ACC112 (cell line): ENCODE data around the gene RSBN1.

ENCODE experiments used
- H2AFZ ChIP-seq: fragments of 200-600 bp; sonication (generic); one replicate; pipeline ENCODE4 v1.6.0; 2017; ENCODE audit warnings: antibody characterized with exemption, low read length; ENCODE audit not compliant: unreplicated experiment
- H3K27ac ChIP-seq: fragments of 200-600 bp; sonication (generic); 2 replicates; pipeline ENCODE4 v1.5.1; 2014; ENCODE audit warnings: low read depth, mild to moderate bottlenecking, antibody characterized with exemption, low read length, moderate library complexity
- H3K27me3 ChIP-seq: fragments of 200-600 bp; sonication (generic); 2 replicates; pipeline ENCODE4 v1.6.1; 2014; ENCODE audit warnings: mild to moderate bottlenecking, antibody characterized with exemption, low read length, moderate library complexity, mixed read lengths; ENCODE audit not compliant: insufficient read depth
- H3K36me3 ChIP-seq: fragments of 200-600 bp; sonication (generic); 2 replicates; pipeline ENCODE4 v1.6.1; 2016; ENCODE audit warnings: mild to moderate bottlenecking, antibody characterized with exemption, low read length, moderate library complexity, mixed read lengths; ENCODE audit not compliant: insufficient read depth
- H3K4me1 ChIP-seq: fragments of 200-600 bp; sonication (generic); one replicate; pipeline ENCODE4 v1.6.1; 2016; ENCODE audit warnings: low read length, mixed read lengths; ENCODE audit not compliant: insufficient read depth, unreplicated experiment, control insufficient read depth
- H3K4me3 ChIP-seq: fragments of 200-600 bp; sonication (generic); 2 replicates; pipeline ENCODE4 v1.5.1; 2014; ENCODE audit warnings: mild to moderate bottlenecking, low read depth, low read length
- H3K79me2 ChIP-seq: fragments of 200-600 bp; sonication (generic); one replicate; pipeline ENCODE4 v1.6.0; 2016; ENCODE audit warnings: low read length; ENCODE audit not compliant: control insufficient read depth, unreplicated experiment, insufficient read depth

Gene RSBN1

GRCh38 chr1:113811888-113812660 is at the start of gene RSBN1:
TSS of gene RSBN1 (minus strand) at chr1:113812476. CDS start at chr1:113812412, 64 bp downstream.
- Histone ChIP-seq H3K27me3 (no peaks in the 10 kb centered on the region), H3K79me2 (peaks cover 47% of the 10 kb centered on the region), H2AFZ (peak within 1 kb of the TSS; percentile 79)

GRCh38 chr1:113861641-113862040 is 49.4 kb upstream of the RSBN1 start:
- Histone ChIP-seq H3K79me2 (no peaks in the 10 kb centered on the region), H2AFZ (no peak overlapping the region), H3K27me3 (no peaks in the 10 kb centered on the region), H3K36me3 (no peaks in the 10 kb centered on the region), H3K27ac (peak overlapping the region; percentile 90), H3K4me1 (peaks cover 27% of the 10 kb centered on the region), H3K4me3 (no peak overlapping the region)

More at GRCh38 chr1:113811888-113812660, at the start of gene RSBN1:
- peaks cover 11% of the 10 kb centered on the region for H3K4me1 ChIP-seq
- 0 out of 2 replicates have a peak, but pooled peaks cover 8% of the 10 kb centered on the region for H3K36me3 ChIP-seq
- H3K27ac ChIP-seq: peak within 1 kb of the TSS; percentile 79
- H3K4me3 ChIP-seq: peak within 1 kb of the TSS; percentile 90

- no peaks in the 10 kb centered on the region for H3K79me2 ChIP-seq
- H2AFZ ChIP-seq: peak overlapping the region; percentile 64
- no peaks in the 10 kb centered on the region for H3K36me3 ChIP-seq
- H3K27me3 ChIP-seq: no peaks in the 10 kb centered on the region
- H3K4me1 ChIP-seq: peaks cover 33% of the 10 kb centered on the region
- H3K27ac ChIP-seq: peak overlapping the region; percentile 90
- peak overlapping the region; percentile 44 for H3K4me3 ChIP-seq
Measured at GRCh38 chr1:113860891-113861290, 48.6 kb upstream of the RSBN1 start.

GRCh38 chr1:113859478-113860175 is 47.4 kb upstream of the RSBN1 start:
- Histone ChIP-seq H2AFZ (peak overlapping the region; percentile 30), H3K27ac (peak overlapping the region; percentile 90)

GRCh38 chr1:113858982-113859381 is 46.7 kb upstream of the RSBN1 start:
- H3K79me2 ChIP-seq: no peaks in the 10 kb centered on the region
- H3K27ac ChIP-seq: peak overlapping the region; percentile 11
- H3K36me3 ChIP-seq: no peaks in the 10 kb centered on the region
- peak overlapping the region; percentile 61; the same call in 1 of the 2 replicates for H3K4me3 ChIP-seq
- no peaks in the 10 kb centered on the region for H3K27me3 ChIP-seq
- H2AFZ ChIP-seq: peak overlapping the region; percentile 30
- peaks cover 33% of the 10 kb centered on the region for H3K4me1 ChIP-seq

More at GRCh38 chr1:113859478-113860175, 47.4 kb upstream of the RSBN1 start:
- Histone ChIP-seq H3K4me1 (peaks cover 33% of the 10 kb centered on the region), H3K4me3 (peak overlapping the region; percentile 61), H3K27me3 (no peaks in the 10 kb centered on the region), H3K79me2 (no peaks in the 10 kb centered on the region), H3K36me3 (no peaks in the 10 kb centered on the region)

DNA sequence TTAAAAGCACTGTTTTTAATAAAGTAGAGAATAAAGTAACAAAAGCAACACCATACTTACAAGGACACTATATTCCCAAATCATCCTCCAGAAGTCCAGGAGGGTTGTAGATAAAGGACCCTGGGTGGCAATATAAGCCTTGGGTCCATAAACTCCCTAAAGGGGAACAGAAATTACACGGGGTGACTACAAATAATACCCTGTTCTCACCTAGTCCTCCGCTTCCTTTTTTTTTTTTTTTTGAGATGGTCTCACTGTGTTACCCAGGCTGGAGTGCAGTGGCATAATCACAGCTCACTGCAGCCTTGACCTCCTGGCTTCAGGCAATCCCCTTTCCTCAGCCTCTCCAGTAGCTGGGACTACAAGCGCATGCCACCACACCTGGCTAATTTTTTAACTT is 46.1 kb upstream of the RSBN1 start:
- Histone ChIP-seq H2AFZ (peak overlapping the region; percentile 3), H3K36me3 (no peaks in the 10 kb centered on the region), H3K4me3 (no peak overlapping the region)

DNA sequence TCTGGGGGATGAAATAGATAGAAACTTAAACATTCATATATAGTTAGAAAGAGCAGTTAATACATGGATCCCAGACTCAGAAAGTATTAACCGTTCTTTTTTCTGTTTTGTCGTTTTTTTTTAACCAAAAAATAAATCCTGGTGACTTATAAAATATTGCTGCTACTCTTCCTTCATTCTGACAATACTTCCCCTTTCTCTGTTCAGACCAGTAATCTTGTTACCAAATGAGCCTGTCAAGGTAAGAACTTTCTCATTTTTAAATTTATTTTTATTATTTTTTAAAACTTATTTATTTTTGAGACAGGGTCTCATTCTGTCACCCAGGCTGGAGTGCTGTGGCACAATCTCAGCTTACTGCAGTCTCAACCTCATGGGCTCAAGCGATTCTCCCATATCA is 45.5 kb upstream of the RSBN1 start:
- no peak overlapping the region for H3K4me3 ChIP-seq
- no peaks in the 10 kb centered on the region for H3K79me2 ChIP-seq
- no peaks in the 10 kb centered on the region for H3K27me3 ChIP-seq
- no peak overlapping the region for H2AFZ ChIP-seq
- no peak overlapping the region for H3K27ac ChIP-seq
- peaks cover 33% of the 10 kb centered on the region for H3K4me1 ChIP-seq
- H3K36me3 ChIP-seq: no peaks in the 10 kb centered on the region

More for the DNA sequence above, 46.1 kb upstream of the RSBN1 start:
- Histone ChIP-seq H3K4me1 (peaks cover 33% of the 10 kb centered on the region), H3K27me3 (no peaks in the 10 kb centered on the region), H3K79me2 (no peaks in the 10 kb centered on the region), H3K27ac (no peak overlapping the region)

DNA sequence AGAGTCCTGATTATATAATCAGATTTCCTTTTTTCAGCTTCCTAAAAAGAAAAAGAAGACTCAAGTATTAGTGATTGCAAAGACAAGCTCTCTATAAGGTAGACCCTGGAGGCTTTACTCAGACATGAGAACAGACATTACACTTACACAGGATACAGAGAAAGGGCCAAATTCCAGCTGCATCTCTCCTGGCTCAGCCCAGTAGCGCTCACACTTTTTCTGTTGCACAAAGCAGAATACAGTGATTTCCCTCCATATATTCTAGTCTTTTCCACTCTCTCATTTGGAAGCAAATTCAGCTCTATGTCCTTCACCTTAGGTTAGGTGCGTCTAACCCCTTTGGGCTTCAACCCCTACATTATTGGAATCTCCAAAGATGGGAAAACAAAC is 44.1 kb upstream of the RSBN1 start:
- Histone ChIP-seq H2AFZ (peak overlapping the region; percentile 7), H3K27ac (no peak overlapping the region), H3K36me3 (no peaks in the 10 kb centered on the region), H3K79me2 (no peaks in the 10 kb centered on the region), H3K4me3 (no peak overlapping the region), H3K4me1 (peaks cover 30% of the 10 kb centered on the region), H3K27me3 (no peaks in the 10 kb centered on the region)

DNA sequence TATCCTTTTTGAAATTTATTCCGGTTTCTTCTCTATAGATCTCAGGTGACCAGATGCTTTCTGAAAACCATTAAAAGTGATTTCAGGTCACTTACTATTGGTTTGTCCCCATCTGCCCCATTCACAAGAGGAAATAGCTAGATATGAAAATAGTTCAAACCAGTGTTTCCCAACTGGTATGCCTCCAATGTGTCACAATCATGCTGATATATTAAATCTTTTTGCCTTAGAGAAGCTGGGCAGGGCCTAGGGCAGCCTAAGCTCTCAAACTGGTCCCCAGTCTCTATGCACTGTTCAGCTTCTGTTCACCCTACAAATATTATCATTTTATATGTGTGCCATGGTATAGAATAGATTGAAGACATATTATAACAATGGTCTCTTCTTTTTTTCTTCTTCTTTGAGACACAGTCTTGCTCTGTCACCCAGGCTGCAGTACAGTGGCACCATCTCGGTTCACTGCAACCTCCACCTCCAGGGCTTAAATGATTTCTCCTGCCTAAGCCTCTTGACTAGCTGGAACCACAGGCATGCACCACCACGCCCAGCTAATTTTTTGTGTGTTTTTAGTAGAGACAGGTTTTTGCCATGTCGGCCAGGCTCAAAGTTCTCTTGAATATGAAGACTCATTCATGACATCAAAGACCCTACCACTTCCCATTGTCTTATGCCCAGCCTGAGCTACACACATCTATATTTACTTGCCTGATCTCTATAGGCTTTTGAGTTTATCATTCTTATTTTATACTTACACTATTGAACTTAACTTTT is 43.5 kb upstream of the RSBN1 start:
- Histone ChIP-seq H3K4me1 (peaks cover 26% of the 10 kb centered on the region), H3K4me3 (no peak overlapping the region), H3K27me3 (no peaks in the 10 kb centered on the region), H2AFZ (peak overlapping the region; percentile 7), H3K27ac (no peak overlapping the region), H3K36me3 (no peaks in the 10 kb centered on the region), H3K79me2 (no peaks in the 10 kb centered on the region)

DNA sequence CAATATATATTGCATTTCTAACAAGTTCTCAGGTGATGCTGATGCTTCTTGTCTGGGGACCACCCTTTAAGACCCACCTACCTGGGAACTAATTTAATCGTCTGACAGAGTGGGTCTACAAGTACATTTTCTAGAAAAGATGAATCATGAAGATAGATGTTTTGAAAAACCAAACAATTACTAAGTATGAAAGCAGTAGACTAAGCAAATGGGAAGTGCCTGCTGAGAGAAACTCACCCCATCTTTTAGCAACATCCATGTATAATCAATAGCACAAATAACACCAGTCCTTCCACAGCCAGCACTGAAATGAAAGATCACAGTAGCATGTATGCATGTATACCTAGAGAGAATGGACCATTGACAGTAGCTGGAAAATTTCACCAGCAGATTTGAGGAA is 42.0 kb upstream of the RSBN1 start:
- H3K79me2 ChIP-seq: no peaks in the 10 kb centered on the region
- no peaks in the 10 kb centered on the region for H3K27me3 ChIP-seq
- H3K4me1 ChIP-seq: peaks cover 10% of the 10 kb centered on the region
- H3K27ac ChIP-seq: no peak overlapping the region
- H3K4me3 ChIP-seq: no peak overlapping the region
- no peaks in the 10 kb centered on the region for H3K36me3 ChIP-seq
- no peak overlapping the region for H2AFZ ChIP-seq
